ENCODE measurements around the gene RAD51B.
A peak's percentile ranks its signal among the peaks of the same experiment; 100 is the strongest.

Gene RAD51B

DNA sequence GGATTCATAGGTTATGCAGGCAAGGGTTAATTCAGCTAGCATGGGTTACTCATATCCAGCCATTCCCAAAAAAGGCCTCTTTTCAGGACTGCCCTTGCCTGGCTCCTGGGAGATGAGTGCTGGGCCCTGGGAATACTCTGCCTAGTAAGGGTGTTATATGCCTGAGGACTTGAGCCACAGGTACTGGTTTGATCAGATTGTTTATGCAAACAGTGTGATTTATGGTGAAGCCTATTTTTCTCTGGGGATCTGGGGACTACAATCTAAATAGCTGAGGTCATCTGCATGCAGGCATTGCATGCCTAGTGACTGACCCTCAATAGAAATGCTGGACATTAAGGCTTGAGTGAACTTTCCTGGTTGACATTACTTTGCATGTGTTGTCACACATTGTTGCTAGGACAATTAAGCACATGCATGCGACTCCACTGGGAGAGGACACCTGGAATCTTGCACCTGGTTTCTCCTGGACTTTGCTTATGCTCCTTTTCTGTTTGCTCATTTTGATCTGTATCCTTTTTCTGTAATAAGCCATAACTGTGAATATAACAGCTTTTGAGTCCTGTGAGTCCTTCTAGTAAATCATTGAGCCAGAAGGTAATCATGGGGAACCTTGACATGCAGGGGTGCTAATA is 73.0 kb downstream of the RAD51B start:
- DNase-seq (ENCODE audit: low spot score): no peak

- no peak for DNase-seq (ENCODE audit: low spot score)
Measured at GRCh38 chr14:67900231-67900630, 80.7 kb downstream of the RAD51B start.

- no peak for DNase-seq (ENCODE audit: low spot score)
Measured at GRCh38 chr14:67908052-67908754, 88.6 kb downstream of the RAD51B start.

GRCh38 chr14:67911562-67911961 is 92.0 kb downstream of the RAD51B start:
- no peak for DNase-seq (ENCODE audit: low spot score)

GRCh38 chr14:67916430-67916829 is 96.9 kb downstream of the RAD51B start:
- DNase-seq (ENCODE audit: low spot score): no peak

DNA sequence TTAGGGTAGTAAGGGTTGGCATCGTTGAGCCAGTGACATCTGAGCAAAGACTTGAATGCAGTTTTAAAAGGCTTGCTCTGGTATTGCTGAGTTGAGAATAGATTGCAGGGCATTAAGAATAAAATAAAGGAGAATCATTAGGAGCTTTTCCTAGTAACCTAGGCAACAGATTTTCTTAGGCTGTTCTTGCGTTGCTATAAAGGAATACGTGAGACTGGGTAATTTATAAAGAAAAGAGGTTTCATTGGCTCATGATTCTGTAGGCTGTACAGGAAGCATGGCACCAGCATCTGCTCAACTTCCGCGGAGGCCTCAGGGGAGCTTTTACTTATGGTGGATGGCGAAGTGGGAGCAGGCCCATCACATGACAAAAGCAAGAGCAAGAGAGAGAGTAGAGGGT is 97.4 kb downstream of the RAD51B start:
- no peak for DNase-seq (ENCODE audit: low spot score)

DNA sequence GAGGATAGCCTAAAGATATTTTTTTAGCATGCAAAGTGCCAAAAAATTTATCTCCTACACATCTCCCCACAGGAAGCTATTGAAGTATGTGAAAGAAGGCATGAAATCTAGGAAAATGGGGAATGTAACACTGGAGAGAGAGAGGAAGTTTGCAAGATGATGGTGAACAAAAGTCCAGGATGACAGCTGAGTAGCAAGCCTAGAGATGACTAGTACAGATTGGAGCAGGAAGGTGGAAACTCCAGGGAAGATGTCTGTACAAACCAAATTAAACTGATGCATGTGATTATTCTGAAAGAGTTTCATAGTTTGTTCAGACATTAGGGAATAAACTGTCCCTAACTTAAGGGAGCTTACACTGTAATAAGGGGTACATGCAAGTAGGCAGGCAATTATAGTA is 99.3 kb downstream of the RAD51B start:
- DNase-seq (ENCODE audit: low spot score): no peak

GRCh38 chr14:67919259-67920032 is 99.9 kb downstream of the RAD51B start:
- no peak for DNase-seq (ENCODE audit: low spot score)

GRCh38 chr14:67926821-67927220 is 107.2 kb downstream of the RAD51B start:
- DNase-seq (ENCODE audit: low spot score): no peak

- DNase-seq (ENCODE audit: low spot score): no peak
Measured at GRCh38 chr14:67927244-67927643, 107.7 kb downstream of the RAD51B start.

- DNase-seq (ENCODE audit: low spot score): no peak
Measured at GRCh38 chr14:67928375-67928774, 108.8 kb downstream of the RAD51B start.

GRCh38 chr14:67932708-67933246 is 113.2 kb downstream of the RAD51B start:
- DNase-seq (ENCODE audit: low spot score): no peak

DNA sequence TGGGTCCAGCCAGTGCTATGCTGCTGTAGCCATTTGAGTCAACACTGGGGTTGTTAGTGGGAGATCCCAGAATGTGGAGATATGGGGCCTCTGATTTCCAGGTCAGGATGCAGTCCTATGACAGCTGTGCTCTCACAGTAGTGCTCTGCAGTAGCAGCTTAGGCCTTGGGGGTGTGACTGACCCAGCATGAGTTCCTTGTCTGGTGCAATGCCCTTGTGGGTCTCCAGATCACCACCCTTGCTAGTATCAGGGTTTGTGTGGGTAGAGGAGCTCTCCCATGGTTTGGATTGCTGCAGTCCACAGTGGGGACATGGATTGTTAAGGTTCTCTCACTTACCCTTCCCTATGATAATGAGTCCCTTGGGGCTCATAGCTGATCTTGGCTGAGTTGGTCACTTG is 113.7 kb downstream of the RAD51B start:
- no peak for DNase-seq (ENCODE audit: low spot score)

- peak; percentile 47 for DNase-seq (ENCODE audit: low spot score)
Measured at GRCh38 chr14:67934087-67934486, 114.5 kb downstream of the RAD51B start.

DNA sequence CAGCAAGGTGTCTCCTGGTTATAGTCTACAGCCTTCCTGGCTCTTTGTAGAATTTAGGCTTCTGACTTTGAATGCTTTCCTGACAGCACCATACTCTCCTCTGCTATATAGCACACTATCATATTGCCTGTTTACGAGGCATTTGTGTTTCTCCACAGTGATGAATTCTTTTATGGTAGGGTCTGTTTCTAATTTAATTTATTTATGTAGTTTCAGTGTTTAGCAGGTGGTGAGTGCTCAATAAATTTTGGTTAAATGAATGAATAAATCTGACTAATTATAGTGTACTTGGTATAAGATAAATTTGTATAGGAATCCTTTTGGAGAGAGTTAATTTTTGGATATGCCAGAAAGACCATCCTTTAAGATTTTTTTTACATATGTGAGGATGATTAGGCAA is 115.3 kb downstream of the RAD51B start:
- DNase-seq (ENCODE audit: low spot score): no peak

- no peak for DNase-seq (ENCODE audit: low spot score)
Measured at GRCh38 chr14:67935371-67935770, 115.8 kb downstream of the RAD51B start.

GRCh38 chr14:67938071-67938470 is 118.5 kb downstream of the RAD51B start:
- no peak for DNase-seq (ENCODE audit: low spot score)

DNA sequence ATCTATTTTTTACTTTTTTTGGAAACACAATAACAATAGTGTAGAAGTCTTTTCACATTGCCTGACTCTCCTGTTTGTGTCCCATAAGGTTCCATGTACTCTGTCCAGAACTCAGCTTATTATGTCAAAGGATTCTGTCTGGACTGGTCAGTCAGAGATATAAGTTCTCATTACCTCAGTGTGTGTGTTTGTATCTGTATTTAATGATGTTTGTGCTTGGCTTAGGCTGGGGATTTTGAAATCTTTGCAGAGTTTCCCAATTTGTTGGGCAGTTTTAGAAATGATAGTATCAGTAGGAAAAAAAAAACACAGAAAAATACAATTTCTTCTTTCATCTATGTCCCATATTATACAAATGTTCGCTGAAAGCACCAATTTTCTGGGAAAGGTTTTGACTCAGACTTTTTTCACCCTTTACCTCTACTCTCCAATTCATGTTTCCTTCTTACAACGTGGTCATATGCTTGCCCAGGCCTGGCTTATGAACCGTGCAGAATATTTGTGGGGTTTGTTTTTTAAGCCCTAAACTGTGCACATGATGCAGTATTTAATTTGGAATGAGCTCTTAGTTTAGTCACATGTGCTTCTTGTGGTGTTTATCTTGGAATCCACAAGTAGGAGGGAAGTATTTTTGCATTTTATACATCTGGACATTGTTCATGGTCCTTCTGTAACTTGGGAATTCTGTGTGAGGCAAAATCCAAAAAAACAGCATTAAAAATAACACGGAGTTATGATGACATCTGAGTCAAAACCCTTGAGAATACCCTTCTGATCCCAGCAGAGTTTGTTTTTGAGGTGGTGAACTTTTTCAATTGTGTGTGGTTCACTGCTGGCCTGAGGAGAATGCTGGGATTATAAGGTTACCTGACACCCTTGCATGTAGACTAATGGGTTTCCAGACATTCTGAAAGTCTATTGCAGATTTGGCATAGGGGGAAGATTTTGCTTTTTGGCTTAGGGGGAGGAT is 121.2 kb downstream of the RAD51B start:
- no peak for DNase-seq (ENCODE audit: low spot score)

DNA sequence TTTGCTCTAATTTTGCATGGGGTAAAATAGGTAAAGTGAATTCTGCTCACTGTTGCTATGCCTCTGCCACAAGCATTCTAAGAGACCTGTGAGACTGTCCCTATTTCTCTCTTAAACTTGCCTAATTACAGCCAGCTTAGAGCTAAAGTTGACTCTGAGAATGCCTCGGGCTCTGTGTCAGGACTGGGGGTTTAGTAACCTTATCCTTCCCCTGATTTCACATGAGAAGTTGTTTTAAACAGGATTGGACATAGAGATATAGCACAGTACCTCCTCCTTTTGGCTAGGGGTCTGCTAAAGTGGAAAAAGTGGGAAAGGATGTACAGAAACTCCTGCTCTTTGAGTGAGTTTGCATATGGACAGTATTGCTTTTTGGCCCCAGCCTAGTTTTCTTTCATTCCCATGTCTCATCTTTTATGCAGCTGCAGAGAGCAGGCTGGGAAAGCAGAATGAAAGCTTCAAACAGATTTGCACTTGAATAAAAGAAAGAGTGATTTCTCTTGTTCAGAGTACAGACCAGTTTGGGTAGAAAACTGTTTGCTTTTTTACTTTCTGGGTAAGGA is 122.0 kb downstream of the RAD51B start:
- no peak for DNase-seq (ENCODE audit: low spot score)

DNA sequence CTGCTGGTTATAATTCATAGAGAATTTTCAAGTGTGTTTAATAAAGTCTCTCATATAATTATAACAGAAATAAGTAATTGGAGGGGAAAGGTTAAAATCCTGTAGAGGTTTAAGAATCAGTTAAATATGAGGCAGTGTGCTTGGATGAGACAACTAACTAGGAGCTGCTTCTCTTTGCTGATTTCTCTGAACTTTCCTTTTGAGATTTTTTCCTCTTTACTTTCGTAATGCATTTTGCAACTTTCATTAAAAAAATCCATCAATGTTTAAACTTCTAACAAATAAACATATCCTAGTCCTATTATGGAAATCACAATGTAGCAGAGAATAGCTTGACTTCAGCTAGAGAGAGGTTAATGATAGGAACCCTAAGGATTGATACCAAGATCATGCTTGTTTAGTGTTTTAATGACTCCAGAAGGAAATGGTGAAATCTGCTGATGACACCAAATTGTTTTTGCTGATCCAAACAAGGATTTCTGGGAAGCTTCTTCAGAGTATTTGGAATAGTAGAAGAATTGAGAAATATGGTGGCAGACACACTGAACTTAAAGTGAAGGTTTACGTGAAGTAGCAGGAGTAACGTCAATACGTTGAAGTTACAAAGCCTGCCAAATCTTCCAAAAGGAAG is 122.6 kb downstream of the RAD51B start:
- no peak for DNase-seq (ENCODE audit: low spot score)

Measured in SK-N-DZ (cell line).